ENCODE measurements around the gene NT5C3B. TPM values are rescaled to one million over a fixed set of nuclear protein-coding genes. Genes with fewer than 3 reads are reported as not detected.
"Not testable (repeated sequence)": the region's sequence is repeated elsewhere in the genome, so short reads cannot be mapped to it uniquely, and the experiment has no call there.

Gene NT5C3B
- polyA plus RNA-seq, 1 experiment, result 88.3 TPM

DNA sequence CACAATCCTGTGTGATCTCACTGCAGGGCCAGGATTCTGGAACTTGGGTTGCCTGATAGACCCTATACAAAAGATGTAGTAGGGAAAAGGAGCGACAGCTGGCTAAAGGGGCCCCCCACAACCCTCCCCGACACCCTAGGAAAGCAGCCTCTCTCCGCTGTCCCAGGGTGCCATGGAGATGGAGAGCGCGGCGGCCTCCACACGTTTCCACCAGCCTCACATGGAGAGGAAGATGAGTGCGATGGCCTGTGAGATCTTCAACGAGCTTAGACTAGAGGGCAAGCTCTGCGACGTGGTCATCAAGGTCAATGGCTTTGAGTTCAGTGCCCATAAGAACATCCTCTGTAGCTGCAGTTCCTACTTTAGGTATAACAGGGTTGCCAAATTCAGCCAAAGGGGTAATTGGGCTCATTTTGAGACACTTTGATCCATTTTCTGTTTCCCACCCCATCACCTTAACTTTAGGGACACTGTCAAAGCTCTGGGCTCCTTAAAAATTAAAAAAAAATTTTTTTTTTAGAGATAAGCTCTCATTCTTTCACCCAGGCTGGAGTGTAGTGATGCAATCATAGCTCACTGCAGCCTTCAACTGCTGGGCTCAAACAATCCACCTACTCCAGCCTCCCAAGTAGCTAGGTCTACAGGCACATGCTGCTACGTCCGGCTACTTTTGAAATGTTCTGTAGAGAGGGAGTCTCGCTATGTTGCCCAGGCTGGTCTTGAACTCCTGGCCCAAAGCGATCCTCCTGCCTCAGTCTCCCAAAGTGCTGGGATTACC lies 1.9 kb upstream of the NT5C3B start, which contains the start of gene KLHL10:
TSS of gene KLHL10 (plus strand) at position 65 of the 778 bp plus-strand sequence. CDS start at position 173, 108 bp downstream.
- CTCF ChIA-PET, result interaction anchor here (0.9 to 1.3 kb wide), 2 partner anchors 22 to 27 kb away, joined by 3 to 5 read pairs; no protein-coding TSS in a partner anchor
- POLR2A ChIA-PET, result interaction anchor here (0.6 kb wide), 1 partner anchor 24 kb away, joined by 3 read pairs; no protein-coding TSS in a partner anchor
- no peak for DNase-seq (ENCODE audit: low read depth)
- Histone ChIP-seq H3K36me3 (ENCODE audit: control insufficient read depth, insufficient read depth, low read length) (no peaks in the 10 kb centered on the region), H3K27me3 (ENCODE audit: control insufficient read depth, insufficient read depth, low read length) (no peaks in the 10 kb centered on the region), H3K4me3 (ENCODE audit: low read depth, low read length) (no peak within 1 kb of the TSS)
- TF ChIP-seq, protein P1, sequence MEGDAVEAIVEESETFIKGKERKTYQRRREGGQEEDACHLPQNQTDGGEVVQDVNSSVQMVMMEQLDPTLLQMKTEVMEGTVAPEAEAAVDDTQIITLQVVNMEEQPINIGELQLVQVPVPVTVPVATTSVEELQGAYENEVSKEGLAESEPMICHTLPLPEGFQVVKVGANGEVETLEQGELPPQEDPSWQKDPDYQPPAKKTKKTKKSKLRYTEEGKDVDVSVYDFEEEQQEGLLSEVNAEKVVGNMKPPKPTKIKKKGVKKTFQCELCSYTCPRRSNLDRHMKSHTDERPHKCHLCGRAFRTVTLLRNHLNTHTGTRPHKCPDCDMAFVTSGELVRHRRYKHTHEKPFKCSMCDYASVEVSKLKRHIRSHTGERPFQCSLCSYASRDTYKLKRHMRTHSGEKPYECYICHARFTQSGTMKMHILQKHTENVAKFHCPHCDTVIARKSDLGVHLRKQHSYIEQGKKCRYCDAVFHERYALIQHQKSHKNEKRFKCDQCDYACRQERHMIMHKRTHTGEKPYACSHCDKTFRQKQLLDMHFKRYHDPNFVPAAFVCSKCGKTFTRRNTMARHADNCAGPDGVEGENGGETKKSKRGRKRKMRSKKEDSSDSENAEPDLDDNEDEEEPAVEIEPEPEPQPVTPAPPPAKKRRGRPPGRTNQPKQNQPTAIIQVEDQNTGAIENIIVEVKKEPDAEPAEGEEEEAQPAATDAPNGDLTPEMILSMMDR (IDR thresholded peaks at IDR 0.05; ENCODE audit: insufficient read depth, low read depth, low read length), result no peak

DNA sequence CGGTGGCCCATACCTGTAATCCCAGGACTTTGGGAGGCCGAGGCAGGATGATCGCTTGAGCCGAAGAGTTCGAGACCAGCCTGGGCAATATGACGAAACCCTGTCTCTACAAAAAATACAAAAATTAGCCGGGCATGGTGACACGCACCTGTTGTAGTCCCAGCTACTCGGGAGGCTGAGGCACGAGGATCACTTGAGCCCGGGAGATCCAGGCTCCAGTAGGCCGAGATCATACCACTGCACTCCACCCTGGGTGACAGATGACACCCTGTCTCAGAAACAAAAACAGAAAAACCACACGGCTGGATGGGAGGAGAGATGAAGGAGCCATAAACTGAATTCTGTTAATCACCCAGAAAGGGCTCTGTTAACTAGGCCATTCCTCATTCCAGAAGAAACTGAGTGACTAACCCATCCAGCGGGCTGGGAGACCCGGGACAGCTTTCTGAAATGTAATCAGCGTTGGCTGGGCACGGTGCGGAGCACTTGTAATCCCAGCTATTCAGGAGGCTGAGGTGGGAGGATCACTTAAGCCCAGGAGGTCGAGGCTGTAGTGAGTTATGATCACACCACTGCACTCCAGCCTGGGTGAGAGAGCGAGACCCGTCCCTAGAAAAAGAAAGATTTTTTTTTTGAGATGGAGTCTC lies 641 bp upstream of the NT5C3B start:
- TF ChIP-seq, protein P1 (IDR thresholded peaks at IDR 0.05; ENCODE audit: insufficient read depth, low read depth, low read length), result no peak
- Histone ChIP-seq H3K4me3 (ENCODE audit: low read depth, low read length) (peak overlapping the region; percentile 91), H3K36me3 (ENCODE audit: control insufficient read depth, insufficient read depth, low read length) (peaks cover 4% of the 10 kb centered on the region), H3K27me3 (ENCODE audit: control insufficient read depth, insufficient read depth, low read length) (no peaks in the 10 kb centered on the region)
- POLR2A ChIA-PET, result no interaction called here
- CTCF ChIA-PET, result no interaction called here
- DNase-seq (ENCODE audit: low read depth), result no peak

DNA sequence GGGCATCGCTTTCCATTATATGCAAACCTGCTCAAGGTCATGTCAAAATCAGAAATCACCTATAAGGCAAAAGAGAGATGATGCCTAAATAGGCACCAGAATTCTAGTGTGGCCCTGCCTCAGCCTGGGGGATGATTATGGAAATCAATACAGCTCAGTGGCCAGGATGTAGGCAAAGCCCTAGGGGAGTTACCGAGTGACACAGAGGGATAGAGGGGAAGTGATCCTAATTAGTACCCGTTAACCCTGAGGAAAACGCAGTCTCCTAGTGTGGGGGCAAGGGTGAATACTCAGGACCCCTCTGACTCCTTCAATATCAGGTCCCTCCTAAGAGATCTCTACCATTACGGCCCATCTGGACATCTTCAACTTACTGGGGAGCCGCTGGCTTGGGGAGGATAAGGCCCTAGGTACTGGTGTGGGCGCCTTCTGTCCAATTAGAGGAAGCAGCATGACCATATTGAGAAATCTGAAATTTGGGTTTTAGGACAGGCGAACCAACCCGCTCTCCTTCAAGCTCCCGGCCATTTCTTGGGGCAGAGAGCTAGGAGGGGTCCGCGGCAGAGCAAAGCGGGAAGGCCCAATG lies 725 bp downstream of the NT5C3B start:
- peak overlapping the region; percentile 91 for H3K4me3 ChIP-seq (ENCODE audit: low read depth, low read length)
- TF ChIP-seq, protein P1 (IDR thresholded peaks at IDR 0.05; ENCODE audit: insufficient read depth, low read depth, low read length), result no peak
- ChIA-PET POLR2A (no interaction called here), CTCF (interaction anchor here (1.3 to 2.4 kb wide), 4 partner anchors 9 to 49 kb away, joined by 3 to 7 read pairs (median 4); partner anchors contain the start of gene JUP)
- no peaks in the 10 kb centered on the region for H3K27me3 ChIP-seq (ENCODE audit: control insufficient read depth, insufficient read depth, low read length)
- peaks cover 8% of the 10 kb centered on the region for H3K36me3 ChIP-seq (ENCODE audit: control insufficient read depth, insufficient read depth, low read length)
- no peak for DNase-seq (ENCODE audit: low read depth)

DNA sequence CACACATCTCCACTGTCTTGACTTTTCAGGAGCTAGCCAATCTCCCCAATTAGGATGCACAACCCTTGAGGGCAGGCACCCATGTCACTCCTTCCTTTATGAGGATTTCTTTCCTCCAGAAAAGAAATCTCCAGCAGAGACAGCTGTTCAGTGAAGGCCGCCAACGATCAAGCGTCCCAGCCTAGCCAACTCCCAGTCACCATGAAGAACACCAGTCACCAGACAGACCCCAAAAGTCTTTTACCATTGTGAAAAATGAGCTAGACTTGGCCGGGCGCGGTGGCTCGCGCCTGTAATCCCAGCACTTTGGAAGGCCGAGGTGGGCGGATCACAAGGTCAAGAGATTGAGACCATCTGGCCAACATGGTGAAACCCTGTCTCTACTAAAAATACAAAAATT lies 6.1 kb downstream of the NT5C3B start:
- H3K36me3 ChIP-seq (ENCODE audit: control insufficient read depth, insufficient read depth, low read length), result peaks cover 16% of the 10 kb centered on the region
- POLR2A ChIA-PET; DNase-seq (ENCODE audit: low read depth); H3K27me3 ChIP-seq (ENCODE audit: control insufficient read depth, insufficient read depth, low read length); H3K4me3 ChIP-seq (ENCODE audit: low read depth, low read length): not testable (repeated sequence)
- CTCF ChIA-PET, result interaction anchor here (1.0 to 2.2 kb wide), 2 partner anchors 19 to 93 kb away, joined by 3 to 7 read pairs; partner anchors contain the start of gene P3H4

DNA sequence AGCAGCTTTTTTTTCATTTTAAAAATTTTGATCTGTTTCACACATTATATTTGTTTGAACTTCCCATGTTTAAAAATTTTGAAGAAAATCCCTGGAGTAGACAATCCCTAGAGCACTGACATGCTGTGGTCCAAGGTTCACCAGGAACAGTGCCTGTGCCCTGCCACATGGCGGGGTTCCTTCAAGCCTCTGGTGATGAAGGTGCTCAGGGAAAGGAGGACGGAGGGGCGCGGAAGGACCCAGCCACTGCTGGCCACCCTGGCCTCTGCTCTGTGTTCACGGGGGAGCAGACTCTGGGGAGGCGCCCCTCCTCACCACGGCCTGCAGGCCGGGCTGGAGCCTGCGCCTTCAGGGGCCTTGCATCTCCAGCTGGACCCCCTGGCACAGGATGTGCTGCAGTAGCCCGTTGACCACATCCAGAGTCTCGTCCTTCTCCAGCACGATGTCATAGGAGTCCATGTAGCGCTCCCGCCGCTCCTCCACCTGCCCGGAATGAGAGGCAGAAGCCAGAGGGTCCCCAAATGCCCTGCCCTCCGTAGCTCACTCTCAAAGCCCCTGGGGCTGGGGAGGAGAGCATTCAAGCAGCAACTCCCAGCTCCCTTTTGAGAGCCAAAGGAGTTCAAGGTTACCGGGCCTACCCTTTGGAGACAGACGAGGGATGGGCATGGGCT lies 10.7 kb downstream of the NT5C3B start:
- CTCF ChIA-PET, result interaction anchor here (1.0 to 2.3 kb wide), 2 partner anchors 15 to 134 kb away, joined by 3 to 7 read pairs; no protein-coding TSS in a partner anchor
- TF ChIP-seq, protein P1 (IDR thresholded peaks at IDR 0.05; ENCODE audit: insufficient read depth, low read depth, low read length), result no peak

More for the DNA sequence above, 10.7 kb downstream of the NT5C3B start:
- Histone ChIP-seq H3K4me3 (ENCODE audit: low read depth, low read length) (no peak overlapping the region), H3K27me3 (ENCODE audit: control insufficient read depth, insufficient read depth, low read length) (no peaks in the 10 kb centered on the region), H3K36me3 (ENCODE audit: control insufficient read depth, insufficient read depth, low read length) (peaks cover 25% of the 10 kb centered on the region)
- DNase-seq (ENCODE audit: low read depth), result no peak
- POLR2A ChIA-PET, result no interaction called here
